HG03521 (cell line): Measurements from ENCODE around the gene TREM1.

ENCODE experiments used
- ATAC-seq: cut with Tn5 transposase; IDR thresholded peaks from one replicate; pipeline ENCODE4 v1.9.1; 2021; ENCODE audit warnings: mild to moderate bottlenecking, moderate library complexity; ENCODE audit not compliant: unreplicated experiment

The TREM1 gene

DNA sequence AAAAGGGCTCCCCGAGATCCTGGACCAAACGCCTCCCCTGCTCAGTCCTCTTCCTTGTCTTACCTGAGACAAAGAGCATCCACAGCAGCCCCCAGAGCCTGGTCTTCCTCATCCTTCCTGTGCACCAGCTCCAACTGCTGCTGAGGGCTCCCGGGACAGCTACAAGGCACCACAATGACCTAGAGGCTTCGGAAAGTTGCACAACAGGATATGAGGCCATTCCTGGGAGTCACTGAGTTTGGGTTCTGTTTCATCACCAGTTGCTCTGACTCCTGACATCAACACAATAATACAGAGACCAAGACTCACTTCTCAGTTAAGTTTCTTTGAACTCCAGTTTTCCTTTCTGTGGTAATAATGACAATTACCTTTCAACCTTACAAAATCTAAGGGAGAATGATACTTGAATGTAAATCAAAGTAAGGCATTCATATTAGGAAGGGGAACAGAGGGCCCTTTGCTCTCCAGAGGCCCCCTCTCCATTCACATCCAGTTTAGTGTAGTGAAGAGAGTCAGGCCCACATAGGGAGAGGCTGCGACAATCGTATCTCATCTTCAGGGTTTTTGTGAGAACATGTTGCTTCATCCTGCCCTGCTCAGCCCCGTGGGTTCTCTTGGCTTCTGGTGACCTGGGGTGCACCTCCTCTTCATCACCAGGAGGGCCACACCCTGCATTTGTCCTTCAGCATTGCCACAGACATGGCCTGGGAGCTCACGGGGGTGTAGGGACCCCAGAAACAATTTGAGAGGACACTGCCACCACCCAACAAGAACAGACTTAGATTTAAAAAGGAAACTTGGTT, at the start of gene TREM1:
TREM1 (minus strand) TSS at position 139 of the 803 bp plus-strand sequence; CDS start at position 112, 27 bp downstream.
- ATAC-seq, result no peak

DNA sequence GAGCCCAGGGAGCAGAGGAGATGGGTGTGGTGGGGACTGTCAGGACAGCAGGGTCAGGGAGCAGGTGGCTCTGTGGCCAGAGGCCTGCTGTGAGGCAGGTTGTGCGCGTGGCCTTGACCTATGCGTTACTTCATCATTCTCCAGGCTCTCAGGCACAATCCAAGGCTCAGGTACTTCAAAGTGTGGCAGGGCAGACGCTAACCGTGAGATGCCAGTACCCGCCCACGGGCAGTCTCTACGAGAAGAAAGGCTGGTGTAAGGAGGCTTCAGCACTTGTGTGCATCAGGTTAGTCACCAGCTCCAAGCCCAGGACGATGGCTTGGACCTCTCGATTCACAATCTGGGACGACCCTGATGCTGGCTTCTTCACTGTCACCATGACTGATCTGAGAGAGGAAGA, 49.5 kb upstream of the TREM1 start:
- no peak for ATAC-seq

DNA sequence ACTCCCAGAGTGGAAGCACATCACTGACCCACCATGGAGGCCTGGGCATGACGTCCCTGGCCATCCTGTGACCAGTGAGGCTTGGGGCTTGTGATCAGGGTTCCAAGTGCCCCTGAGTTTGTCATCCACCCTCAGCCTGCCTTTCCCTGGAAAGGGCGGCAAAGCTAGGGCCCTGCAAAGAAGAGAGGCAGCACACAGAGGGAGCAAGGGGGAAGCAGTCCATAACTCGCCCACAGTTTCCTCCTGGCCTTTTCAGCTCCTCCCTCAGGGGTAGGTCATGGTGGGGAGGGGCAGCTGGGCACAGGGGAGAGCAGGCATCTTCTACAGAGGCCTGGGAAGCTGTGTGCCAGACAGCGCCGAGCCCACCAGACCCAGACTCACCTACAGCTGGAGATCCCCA, 48.8 kb upstream of the TREM1 start, which contains the start of gene NCR2:
NCR2 (plus strand) TSS at position 313 of the 400 bp plus-strand sequence. CDS start 269 bp downstream, outside the sequence.
- ATAC-seq, result no peak

DNA sequence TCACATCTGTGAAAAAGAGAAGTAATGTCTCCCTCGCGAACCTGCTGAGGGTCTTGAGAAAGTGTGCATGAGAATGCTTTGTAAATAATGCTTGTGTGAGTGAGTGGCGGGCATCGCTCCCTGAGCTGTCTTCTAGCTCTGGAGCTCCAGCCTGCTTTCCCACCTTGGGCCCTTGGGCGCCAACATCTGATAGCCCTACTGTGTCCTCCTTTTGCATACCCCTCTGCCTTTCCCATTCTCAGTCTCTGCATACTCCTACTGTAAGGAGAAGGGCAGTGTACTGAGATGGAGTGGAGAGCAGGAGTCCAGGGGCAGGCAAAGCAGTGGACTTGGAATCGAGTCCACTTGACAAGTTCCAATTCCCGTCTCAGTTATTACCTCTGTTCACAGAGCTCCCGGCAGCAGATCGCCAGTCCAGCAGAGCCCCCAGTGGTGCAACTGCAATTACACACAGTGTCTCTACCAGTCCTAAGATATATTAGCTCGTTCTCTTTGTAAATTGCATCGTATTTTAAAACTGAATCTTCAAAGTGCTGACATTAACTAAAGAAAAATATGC, 48.1 kb upstream of the TREM1 start:
- ATAC-seq, result no peak

DNA sequence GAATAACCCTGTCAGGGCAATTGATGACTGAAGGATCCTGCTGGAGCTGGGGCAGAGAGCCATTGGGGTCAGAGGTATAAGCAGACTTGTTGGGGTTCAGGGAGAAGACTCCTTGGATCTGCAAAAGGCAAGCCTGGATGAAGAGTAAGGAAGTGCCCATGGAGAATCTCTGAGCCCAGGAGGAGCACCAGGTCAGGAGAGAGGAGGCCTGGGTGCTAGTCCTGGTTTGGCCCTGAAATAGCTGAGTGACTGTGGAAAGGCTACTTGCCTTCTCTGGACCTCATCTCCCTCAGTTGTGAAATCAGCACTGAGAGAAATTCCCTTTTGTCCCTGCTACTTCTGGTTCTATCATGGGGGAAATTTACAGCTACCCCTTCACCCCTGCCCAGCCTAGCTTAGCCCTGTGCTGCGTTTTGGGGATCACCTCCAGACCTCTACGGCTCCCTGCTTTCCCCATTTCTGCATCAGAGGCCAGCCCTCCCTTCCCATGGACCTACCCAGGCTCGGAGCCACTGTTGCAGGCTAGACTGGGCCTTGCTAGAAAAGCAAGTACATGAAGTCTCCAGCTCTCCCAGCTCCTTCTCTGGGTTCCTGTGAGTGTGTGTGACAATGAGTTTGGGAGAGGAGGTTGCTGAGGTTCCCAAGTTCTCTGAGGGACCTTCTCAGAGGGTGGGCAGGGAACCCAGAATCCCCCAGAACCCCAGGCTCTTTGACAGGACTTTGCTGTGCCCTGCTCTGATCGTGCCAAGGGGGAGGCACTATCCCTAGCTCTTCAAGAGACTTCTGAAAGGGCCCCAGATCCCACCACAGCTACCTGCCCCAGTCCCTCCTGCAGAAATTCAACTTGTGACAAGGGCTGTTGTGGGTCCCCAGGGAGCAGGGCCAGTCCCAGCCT, 46.6 kb upstream of the TREM1 start:
- no peak for ATAC-seq

DNA sequence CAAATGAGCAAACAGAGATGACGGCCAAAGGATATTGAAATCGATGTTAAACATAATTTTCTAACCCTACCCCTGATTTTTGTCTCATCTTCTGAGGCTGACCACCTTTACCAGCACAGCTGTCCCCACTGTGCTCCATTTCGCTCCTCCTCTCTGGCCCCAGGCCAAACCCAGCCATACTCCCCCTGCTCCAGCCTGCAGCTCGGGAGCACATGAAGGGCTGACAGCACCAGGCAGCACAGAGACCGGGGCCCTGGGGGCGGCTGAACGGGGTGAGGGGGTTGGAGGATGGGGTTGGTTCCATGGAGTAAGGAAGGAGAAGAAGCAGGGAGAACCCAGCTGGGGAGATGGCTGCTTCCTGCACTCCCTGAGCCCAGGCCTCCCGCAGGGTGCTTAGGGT, 45.8 kb upstream of the TREM1 start:
- ATAC-seq, result no peak

DNA sequence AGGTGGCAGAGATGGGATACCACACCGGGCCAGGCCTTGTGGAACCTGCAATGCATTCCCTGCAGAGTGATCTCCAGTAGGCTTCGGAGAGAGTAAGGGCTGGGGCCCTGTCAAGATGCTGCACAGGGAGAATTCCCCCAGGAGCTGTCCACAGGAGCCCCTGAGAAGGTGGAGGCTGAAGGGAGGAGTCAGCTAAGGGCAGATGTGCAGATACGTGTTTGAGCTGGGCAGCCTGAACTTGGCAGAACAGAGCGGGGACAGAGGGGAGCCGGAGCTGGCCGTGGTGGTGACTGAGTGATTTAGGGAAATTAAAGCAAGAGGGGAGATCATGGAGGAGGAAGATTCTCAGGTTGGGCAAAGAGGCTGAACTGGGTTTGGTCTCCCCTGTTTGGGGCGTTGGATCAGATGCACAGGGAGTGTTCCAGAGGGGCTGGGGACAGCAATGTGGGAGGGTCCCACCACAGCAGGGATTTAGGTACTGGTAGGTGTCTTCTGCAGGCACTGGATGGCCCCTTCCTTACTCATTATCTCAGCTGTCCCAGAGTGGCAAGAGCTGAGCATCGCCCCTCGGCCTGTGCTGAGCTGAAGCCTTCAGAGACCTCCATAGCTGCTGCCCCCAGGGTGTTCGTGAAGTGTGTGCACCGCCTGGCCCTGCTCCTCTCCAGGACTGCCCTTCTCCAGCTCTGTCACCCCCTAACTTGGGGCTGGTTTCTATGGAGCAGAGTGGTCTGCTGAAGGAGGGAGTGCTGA, 45.1 kb upstream of the TREM1 start:
- ATAC-seq, result no peak

DNA sequence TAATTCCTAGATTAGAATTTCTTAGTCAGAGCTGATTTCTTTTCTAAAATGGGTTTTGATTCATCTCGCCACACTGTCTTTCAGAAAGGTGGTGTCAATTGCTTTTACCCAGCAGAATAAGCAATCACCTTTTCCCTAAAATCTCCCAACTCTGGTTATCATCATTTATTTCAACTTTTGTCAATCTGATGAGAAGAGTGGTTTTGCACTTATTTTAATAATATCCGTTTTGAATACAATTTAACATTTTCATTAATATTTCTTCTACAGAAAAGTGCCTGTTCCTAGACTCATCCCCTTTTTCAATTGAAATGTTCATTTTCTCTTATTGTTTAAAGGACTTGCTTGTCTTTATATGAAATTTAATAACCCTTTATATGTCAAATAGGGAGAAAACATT, 40.7 kb upstream of the TREM1 start:
- ATAC-seq, result no peak

DNA sequence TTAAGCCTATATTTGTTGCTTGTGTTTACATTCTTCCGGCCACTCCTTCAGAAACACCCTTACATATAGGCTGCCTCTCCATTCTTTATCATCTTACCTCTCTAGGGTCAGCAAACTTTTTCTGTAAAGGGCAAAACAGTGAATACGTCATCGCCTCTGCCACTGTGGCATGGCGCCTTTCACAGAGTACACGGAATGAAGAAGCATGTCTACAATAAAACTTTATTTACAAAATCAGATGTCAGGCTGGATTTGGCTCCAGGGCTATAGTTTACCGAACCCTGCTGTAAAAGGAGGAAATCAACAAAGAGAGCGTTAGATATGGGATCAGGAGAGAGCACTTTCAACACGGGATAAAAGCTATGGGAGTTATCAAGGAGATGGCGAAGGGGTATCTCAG, 39.6 kb upstream of the TREM1 start:
- no peak for ATAC-seq

DNA sequence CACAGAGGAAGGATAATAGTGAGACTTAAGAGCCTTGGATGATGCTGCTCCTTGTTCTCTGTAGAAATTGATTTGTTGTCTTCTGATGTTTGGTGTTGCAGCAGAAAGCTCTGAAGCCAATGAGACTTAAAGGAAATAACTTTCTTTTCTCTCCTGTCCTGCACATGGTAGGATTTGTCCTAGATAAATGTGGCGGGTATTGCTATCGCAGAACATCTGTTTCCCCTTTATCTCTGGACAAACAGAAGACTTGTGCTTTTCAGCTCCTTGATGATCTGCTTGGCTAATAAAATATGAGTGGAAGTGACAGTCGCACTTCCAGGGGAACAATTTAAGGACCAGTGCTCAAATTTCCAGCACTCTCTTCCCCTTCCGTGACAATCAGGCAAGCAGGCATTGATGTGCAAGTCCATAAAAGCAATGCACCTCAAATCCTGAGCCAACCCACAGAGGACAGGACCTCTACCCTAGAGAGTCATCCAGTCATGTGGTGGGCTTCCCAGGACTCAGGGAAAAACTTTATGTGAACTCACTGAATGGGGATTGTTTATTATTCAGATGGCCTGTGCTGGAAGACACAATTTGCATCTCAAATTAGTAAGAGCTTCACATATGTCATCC, 39.1 kb upstream of the TREM1 start:
- ATAC-seq, result no peak

DNA sequence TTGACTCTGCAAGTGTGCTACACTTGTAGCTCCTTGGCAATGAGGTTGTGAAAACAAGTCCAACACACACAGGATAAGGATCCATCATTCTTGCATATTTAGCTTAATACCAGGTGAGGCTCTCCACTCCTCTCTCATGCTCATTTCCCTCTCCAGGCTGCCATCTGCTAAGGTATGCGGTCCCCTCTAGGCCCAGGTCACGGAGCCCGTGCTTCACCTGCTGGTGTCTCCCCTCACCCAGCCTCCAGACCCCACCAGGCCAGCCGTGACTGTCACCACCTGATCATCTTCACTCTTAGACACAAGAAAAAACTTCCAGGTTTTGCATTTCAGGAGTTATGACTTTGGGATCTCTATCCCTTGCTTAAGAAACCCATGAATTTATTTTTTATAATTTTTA, 34.7 kb upstream of the TREM1 start:
- ATAC-seq, result no peak

DNA sequence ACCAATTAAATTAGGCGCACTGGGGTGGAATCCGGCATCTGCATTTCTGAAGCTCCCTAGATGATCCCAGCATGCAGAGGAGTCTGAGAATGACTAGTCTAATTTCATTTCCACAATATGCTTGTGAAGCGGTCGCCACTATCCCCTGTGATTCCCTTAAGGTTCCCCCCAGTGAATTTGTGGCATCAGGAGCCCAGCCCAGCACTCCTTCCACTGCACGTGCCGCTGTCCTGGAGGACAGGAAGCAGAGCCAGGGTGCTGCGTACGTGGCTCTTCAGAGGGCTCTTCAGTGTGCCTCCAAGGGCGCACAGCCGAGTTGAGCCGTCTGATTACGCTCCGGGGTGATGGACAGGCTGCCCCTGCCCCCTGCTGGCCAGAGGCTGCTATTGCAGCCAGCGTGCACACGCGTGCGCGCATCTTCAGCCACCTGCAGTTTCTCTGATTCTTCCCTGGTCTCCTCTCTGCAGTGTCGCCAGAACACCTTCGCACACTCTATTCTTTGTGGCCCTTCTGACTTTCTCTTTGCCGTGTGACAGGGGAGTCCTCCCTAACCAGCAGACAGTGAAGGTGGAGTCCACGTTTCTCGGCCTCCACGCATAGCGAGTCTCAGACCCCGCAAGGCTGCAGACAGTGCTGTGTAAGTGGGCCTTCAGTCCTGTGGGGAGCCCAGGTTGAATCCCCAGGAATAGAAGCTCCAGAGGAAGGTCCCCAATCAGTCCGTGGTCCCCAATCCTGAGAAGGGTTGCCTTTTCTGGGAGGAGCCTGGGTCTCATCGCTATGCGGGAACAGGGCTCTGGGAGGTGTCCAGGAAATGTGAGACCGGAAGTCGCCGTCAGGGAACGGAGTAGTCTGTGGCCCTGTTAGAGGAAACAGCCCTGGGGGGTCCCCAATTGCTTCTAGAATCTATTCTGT, 32.4 kb upstream of the TREM1 start:
- peak; percentile 89 for ATAC-seq

DNA sequence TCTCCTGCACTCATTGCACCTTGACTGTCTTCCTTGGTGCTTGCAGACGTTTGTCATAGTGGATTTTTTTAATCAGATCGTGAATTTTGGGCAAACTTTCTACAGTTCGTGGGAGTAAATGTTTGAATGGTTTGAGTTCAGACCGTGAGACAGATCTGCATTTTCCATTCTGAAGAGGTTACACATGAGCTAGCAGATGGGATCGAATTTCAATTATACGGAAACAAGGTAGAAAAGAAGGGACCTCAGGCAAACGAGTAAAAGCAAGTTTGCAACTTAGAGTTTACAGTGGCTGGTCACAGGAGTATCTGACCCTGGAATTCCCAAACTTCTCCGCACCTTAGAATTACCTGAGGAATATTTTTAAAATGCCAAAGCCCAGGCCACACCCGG, 31.8 kb upstream of the TREM1 start:
- no peak for ATAC-seq

DNA sequence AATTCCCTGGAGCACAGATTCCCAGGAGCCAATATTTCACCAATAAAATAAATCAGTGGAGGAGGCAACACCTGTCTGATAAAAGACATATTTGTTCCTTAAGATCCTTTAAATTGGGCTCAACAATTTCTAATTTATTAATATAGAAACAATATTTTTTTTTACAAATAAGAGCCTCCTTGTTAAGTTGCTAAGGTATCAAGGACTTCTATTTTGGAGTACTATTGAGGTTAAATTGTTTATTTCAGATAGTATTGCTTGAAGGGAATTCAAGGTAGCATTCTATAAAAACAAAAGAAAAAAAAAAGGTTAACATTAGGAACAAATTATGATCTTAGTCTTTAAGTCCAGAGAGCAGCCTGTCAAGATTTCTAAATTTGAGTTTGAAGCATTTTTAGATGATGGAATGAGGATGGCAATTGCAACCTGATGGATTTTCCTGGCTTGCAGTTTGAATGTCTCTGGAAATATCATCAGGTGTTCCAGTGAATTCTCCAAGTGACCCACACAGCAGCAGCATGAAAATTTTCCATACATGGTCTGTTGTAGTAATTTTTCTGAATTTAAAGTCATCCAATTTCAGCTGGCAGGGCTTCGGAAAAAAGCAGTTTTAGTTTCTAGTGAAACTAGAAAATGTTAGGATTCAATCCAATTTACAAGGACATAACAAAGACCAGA, 29.6 kb upstream of the TREM1 start:
- no peak for ATAC-seq

DNA sequence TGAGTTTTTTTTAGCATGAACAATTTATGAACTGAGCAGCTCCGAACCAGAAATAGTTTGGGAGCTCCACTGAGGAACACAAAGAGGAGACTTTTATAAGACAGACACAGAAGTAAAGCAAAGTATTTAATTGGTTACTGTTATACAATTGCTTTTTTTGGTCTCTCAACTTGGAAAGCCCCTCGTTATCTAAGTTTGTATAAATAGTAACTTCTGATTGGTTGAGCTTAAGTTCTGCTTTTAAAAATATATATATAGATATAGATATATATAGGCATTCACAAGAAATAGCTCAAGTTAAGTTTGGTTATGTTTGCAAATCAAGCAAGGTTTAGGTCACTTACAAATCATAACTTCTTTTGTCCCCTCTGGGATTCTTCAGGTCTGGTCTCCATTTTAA, 28.7 kb upstream of the TREM1 start:
- no peak for ATAC-seq

DNA sequence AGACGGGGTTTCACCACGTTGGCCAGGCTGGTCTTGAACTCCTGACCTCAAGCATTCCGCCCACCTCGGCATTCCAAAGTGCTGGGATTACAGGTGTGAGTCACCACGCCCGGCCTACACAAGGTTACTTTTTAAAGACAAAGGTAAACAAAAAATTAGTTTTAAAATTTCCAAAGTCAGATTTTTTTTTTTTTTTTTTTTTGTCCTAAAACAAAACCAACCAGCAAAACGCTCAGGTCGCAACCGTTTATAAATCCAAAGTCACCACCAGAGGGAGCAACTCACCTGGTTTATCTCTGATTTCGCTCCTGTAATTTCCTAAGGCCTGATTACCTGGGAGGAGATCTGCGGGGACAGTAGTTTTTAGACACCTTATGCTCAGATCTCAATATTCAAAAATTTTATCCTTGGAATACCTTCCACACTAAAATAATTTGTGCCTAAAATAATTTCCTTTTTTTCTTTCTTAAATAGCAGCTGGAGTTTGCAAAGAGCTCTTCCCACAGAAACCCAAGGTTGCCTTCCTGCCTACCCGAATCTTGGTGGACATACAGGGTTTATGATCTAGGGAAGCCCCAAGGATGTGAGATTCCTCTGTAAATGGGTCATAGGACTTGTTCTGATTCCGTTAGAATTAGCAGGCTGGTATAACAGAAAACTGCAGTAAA, 19.8 kb upstream of the TREM1 start:
- no peak for ATAC-seq

DNA sequence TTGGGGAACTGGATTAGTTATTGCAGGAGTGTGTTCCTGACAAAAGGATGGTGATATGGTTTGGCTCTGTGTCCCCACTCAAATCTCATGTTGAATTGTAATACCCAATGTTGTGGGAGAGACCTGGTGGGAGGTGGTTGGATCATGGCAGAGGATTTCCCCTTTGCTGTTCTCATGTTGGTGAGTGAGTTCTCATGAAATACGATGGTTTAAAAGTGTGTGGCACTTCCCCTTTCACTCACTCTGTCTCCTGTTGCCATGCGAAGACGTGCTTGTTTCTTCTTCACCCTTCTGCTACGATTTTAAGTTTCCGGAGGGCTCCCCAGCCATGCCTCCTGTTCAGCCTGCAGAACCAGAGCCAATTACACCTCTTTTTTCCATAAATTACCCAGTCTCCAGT, 16.2 kb upstream of the TREM1 start:
- ATAC-seq, result no peak

DNA sequence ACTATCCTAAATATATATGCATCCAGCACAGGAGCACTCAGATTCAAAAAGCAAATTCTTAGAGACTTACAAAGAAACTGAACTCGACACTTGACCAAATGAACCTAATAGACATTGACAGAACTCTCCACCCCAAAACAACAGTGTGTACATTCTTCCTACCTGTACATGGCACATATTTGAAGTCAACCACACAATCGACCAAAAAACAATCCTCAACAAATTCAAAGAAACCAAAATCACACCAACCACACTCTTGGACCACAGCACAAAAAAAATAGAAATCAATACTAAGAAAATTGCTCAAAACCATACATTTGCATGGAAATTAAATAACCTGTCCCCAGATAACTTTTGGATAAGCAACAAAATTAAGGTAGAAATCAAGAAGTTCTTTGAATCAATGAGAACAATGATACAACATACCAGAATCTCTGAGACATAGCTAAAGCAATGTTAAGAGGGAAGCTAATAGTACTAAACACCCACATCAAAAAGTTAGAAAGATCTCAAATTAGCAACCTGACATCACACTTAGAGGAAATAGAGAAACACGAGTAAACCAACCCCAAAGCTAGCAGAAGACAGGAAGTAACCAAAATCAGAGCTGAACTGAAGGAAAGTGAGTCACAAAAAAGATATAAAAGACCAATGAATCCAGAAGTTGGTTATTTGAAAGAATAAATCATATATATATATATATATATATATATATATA, 12.5 kb upstream of the TREM1 start:
- no peak for ATAC-seq
